Mammary epithelial cell (primary cell): Measurements from ENCODE around the gene PPP3R1.

ENCODE experiments used
- CTCF ChIP-seq, 2 donors: IDR thresholded peaks in 1 of 2; conservative IDR thresholded peaks in 1 of 2; 2 replicates each; pipeline ENCODE4 v1.5.1; 2011 to 2012; ENCODE audit warnings: inconsistent platforms in 2 of 2, low read length in 2 of 2, mild to moderate bottlenecking in 2 of 2, control low read depth in 1 of 2, low read depth in 1 of 2; ENCODE audit not compliant: insufficient read depth in 1 of 2; ENCODE audit errors: extremely low read depth in 1 of 2
- EZH2 ChIP-seq: IDR thresholded peaks from 2 replicates; pipeline ENCODE4 v1.6.1; 2012; ENCODE audit warnings: low read length, inconsistent platforms, borderline replicate concordance

- TF ChIP-seq CTCF (conservative IDR thresholded peaks at IDR 0.05 in 1 of 2, IDR thresholded peaks at IDR 0.05 in 1 of 2; ENCODE audit: extremely low read depth in 1 of 2, insufficient read depth in 1 of 2, low read depth in 1 of 2, low read length in 2 of 2) = no peak
- TF ChIP-seq EZH2 = no peak
These were observed 40.7 kb upstream of the PPP3R1 start for GRCh38 chr2:68293024-68293423.
